ENCODE measurements around the gene SYNE1. TPM values are rescaled to one million over a fixed set of nuclear protein-coding genes. Genes with fewer than 3 reads are reported as not detected.

SYNE1 gene
- total RNA-seq, 1 experiment from 2014 or later = 6.5 TPM

GRCh38 chr6:152248980-152249379, 388.2 kb downstream of the SYNE1 start:
- no peak overlapping the region for H3K27ac Mint-ChIP-seq
- POLR2A ChIA-PET = no interaction called here
- ATAC-seq = no peak

GRCh38 chr6:152246554-152247337, 390.4 kb downstream of the SYNE1 start:
- Mint-ChIP-seq H3K36me3 (no peaks in the 10 kb centered on the region), H3K9me3 (no peaks in the 10 kb centered on the region), H3K27ac (no peak overlapping the region), H3K27me3 (ENCODE audit: low read depth) (no peaks in the 10 kb centered on the region), H3K4me1 (peaks cover 10% of the 10 kb centered on the region), H3K4me3 (no peak overlapping the region)
- CTCF ChIA-PET = no interaction called here
- no peak for DNase-seq (ENCODE audit: low spot score)
- no peak for ATAC-seq
- POLR2A ChIA-PET = no interaction called here
- no peak for TF ChIP-seq ZNF671 (CRISPR knock-in tag; IDR thresholded peaks at IDR 0.05)
- no peak for TF ChIP-seq NFYB (CRISPR knock-in tag; conservative IDR thresholded peaks at IDR 0.05; ENCODE audit: low read depth)
- TF ChIP-seq CBFB (CRISPR knock-in tag; IDR thresholded peaks at IDR 0.05; ENCODE audit: low read depth) = no peak
- TF ChIP-seq E2F5 (CRISPR knock-in tag; IDR thresholded peaks at IDR 0.05) = no peak
- no peak for TF ChIP-seq AFF4 (CRISPR knock-in tag; IDR thresholded peaks at IDR 0.05; ENCODE audit: borderline replicate concordance)

More at GRCh38 chr6:152248980-152249379, 388.2 kb downstream of the SYNE1 start:
- no peaks in the 10 kb centered on the region for H3K36me3 Mint-ChIP-seq
- no peak for TF ChIP-seq SOX15 (CRISPR knock-in tag; IDR thresholded peaks at IDR 0.05)
- no peak for TF ChIP-seq ZMAT4 (CRISPR knock-in tag; IDR thresholded peaks at IDR 0.05)
- TF ChIP-seq CREM (CRISPR knock-in tag; IDR thresholded peaks at IDR 0.05) = no peak
- TF ChIP-seq CDX4 (CRISPR knock-in tag; IDR thresholded peaks at IDR 0.05; ENCODE audit: borderline replicate concordance) = no peak
- TF ChIP-seq ZNF281 (CRISPR knock-in tag; IDR thresholded peaks at IDR 0.05) = no peak
- TF ChIP-seq MXD4 (CRISPR knock-in tag; IDR thresholded peaks at IDR 0.05; ENCODE audit: borderline replicate concordance) = no peak
- TF ChIP-seq FOXP1 (CRISPR knock-in tag; IDR thresholded peaks at IDR 0.05; ENCODE audit: borderline replicate concordance) = no peak
- TF ChIP-seq ZNF532 (CRISPR knock-in tag; IDR thresholded peaks at IDR 0.05; ENCODE audit: borderline replicate concordance) = no peak
- no peak for DNase-seq (ENCODE audit: low spot score)
- H3K9me3 Mint-ChIP-seq = no peaks in the 10 kb centered on the region
- no peak overlapping the region for H3K4me3 Mint-ChIP-seq
- CTCF ChIA-PET = no interaction called here
- 0 out of 2 replicates have a peak, but pooled peaks cover 4% of the 10 kb centered on the region for H3K4me1 Mint-ChIP-seq
- no peaks in the 10 kb centered on the region for H3K27me3 Mint-ChIP-seq (ENCODE audit: low read depth)

Measured in WTC11 (cell line).